Measurements from ENCODE around the gene PRR23B. TPM values are rescaled to one million over a fixed set of nuclear protein-coding genes. Genes with fewer than 3 reads are reported as not detected.
"Not testable (repeated sequence)": the region's sequence is repeated elsewhere in the genome, so short reads cannot be mapped to it uniquely, and the experiment has no call there.

The PRR23B gene
- total RNA-seq, 1 donor from 2014 or later: not detected

- H3K9me3 Mint-ChIP-seq (ENCODE audit: low read depth): peaks cover 13% of the 10 kb centered on the region
- no peaks in the 10 kb centered on the region for H3K27me3 Mint-ChIP-seq
- no peak for TF ChIP-seq CTCF (IDR thresholded peaks at IDR 0.05; ENCODE audit: unreplicated experiment)
- no peak for DNase-seq (ENCODE audit: low spot score, unreplicated experiment)
- no peaks in the 10 kb centered on the region for H3K36me3 Mint-ChIP-seq (ENCODE audit: insufficient read depth)
- H3K27ac Mint-ChIP-seq: no peak overlapping the region
- no peaks in the 10 kb centered on the region for H3K4me1 Mint-ChIP-seq (ENCODE audit: low read depth)
- no peak overlapping the region for H3K4me3 Mint-ChIP-seq (ENCODE audit: low read depth)
Observed at GRCh38 chr3:139043554-139044365, 23.0 kb upstream of the PRR23B start.

DNA sequence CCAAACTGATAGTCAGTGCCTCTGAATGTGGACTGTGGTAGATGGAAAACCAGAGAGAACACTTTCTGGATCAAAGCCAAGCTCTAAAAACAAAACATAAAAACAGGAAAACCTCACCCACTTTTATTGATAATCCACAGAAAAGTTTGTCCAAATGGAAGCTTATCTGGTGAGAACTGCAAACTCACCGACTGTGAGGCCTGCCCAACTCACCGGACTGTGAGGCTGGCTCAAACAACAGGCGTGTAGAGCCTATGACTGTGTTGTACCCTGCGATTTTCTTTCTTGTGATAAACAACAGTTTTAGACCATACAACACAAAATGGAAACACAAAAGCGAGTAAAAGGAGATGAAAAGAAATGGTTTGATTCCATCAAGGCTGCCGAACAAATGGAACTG, 16.8 kb upstream of the PRR23B start:
- Mint-ChIP-seq H3K36me3 (ENCODE audit: insufficient read depth) (no peaks in the 10 kb centered on the region), H3K9me3 (ENCODE audit: low read depth) (no peaks in the 10 kb centered on the region), H3K27me3 (peaks cover 18% of the 10 kb centered on the region), H3K4me1 (ENCODE audit: low read depth) (no peaks in the 10 kb centered on the region), H3K4me3 (ENCODE audit: low read depth) (no peak overlapping the region), H3K27ac (no peak overlapping the region)
- no peak for DNase-seq (ENCODE audit: low spot score, unreplicated experiment)
- TF ChIP-seq CTCF (IDR thresholded peaks at IDR 0.05; ENCODE audit: unreplicated experiment): no peak

DNA sequence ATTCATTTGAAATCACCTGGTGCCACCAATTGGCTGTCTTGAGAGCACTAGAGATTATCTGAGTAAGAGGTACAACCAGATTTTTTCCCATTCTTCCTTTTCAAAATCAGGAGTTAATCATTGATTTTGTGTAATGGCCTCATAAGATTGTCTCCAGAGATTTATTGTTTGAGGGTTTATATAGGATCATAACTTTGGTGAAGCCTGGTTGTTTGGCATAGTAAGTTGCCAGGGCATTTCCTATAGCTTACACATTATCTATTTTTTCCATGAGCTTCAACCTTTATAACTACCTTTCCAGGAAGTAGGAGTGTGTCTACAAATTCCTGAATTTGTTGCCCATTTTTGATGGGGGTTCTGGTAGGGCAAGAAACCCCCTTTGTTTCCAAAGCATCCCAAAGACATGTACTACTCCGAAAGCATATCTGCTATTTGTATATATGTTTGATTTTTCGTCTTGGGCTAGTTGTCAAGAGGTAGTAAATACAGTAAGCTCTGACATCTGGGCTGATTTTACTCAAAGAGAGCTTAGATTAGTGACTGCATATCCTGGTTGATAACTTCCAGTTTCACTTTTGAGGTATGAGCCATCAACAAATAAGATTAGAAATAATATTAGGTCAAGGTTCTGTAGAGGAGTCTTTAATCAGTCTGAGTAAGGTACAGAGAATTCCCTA, 11.7 kb upstream of the PRR23B start:
- Mint-ChIP-seq H3K36me3 (ENCODE audit: insufficient read depth) (no peaks in the 10 kb centered on the region), H3K27ac (no peak overlapping the region), H3K27me3 (peaks cover 18% of the 10 kb centered on the region), H3K4me3 (ENCODE audit: low read depth) (no peak overlapping the region), H3K4me1 (ENCODE audit: low read depth) (no peaks in the 10 kb centered on the region), H3K9me3 (ENCODE audit: low read depth) (peaks cover 15% of the 10 kb centered on the region)
- TF ChIP-seq CTCF (IDR thresholded peaks at IDR 0.05; ENCODE audit: unreplicated experiment): no peak
- no peak for DNase-seq (ENCODE audit: low spot score, unreplicated experiment)

GRCh38 chr3:139030576-139030975, 9.8 kb upstream of the PRR23B start:
- not testable (repeated sequence) for H3K27ac Mint-ChIP-seq; H3K36me3 Mint-ChIP-seq (ENCODE audit: insufficient read depth); H3K4me3 Mint-ChIP-seq (ENCODE audit: low read depth); DNase-seq (ENCODE audit: low spot score, unreplicated experiment); H3K4me1 Mint-ChIP-seq (ENCODE audit: low read depth)
- Mint-ChIP-seq H3K27me3 (peaks cover 12% of the 10 kb centered on the region), H3K9me3 (ENCODE audit: low read depth) (peaks cover 15% of the 10 kb centered on the region)

DNA sequence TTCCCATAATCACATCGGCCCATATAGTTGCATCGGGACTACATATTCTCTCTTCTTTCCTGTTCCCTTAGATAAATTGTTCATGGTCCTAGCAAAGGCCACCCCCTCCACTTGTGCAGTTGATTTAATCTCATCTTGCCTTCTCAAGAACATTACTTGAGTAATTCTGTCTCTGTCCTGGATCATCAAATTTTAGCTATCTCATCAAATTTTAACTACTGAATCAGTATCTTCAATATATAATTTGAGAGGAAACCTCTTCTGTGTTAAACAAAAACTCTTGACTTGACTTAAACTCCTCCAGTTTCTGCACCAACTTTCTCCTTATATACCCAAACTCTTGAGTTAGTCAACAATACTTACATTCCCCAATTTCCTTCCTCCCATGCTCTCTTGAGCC, 4.2 kb upstream of the PRR23B start:
- Mint-ChIP-seq H3K9me3 (ENCODE audit: low read depth) (peaks cover 4% of the 10 kb centered on the region), H3K4me1 (ENCODE audit: low read depth) (no peaks in the 10 kb centered on the region), H3K4me3 (ENCODE audit: low read depth) (no peak overlapping the region), H3K27ac (no peak overlapping the region), H3K27me3 (no peaks in the 10 kb centered on the region), H3K36me3 (ENCODE audit: insufficient read depth) (no peaks in the 10 kb centered on the region)
- DNase-seq (ENCODE audit: low spot score, unreplicated experiment): no peak
- TF ChIP-seq CTCF (IDR thresholded peaks at IDR 0.05; ENCODE audit: unreplicated experiment): no peak

Data from progenitor cell of endocrine pancreas (in vitro differentiated cells).